GM21737 (cell line): Measurements from ENCODE around the gene KRTAP1-1.
"Not testable (repeated sequence)": the region's sequence is repeated elsewhere in the genome, so short reads cannot be mapped to it uniquely, and the experiment has no call there.

Experiments
- ATAC-seq: cut with Tn5 transposase; IDR thresholded peaks from one replicate; pipeline ENCODE4 v1.9.1; 2021; ENCODE audit warnings: mild to moderate bottlenecking, moderate library complexity; ENCODE audit not compliant: unreplicated experiment

The KRTAP1-1 gene

DNA sequence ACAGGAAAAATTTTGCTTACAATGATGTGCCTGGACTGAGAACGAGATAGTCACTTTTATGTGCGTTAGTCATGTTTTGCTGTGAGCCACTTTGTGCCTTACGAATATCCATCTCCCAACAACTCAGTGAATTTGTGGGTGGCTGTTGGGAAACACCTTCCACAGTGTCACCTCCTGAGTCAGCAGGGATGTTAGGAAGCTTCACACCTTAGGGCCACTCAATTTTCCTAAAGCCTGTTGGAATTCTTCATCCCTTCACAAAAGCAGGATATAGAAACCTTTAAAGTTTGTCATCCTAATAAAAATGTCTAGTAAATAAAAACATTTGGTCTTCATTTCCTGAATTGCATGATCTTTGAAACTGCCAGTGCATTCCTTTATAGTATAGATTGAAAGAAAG, 28.1 kb downstream of the KRTAP1-1 start:
- no peak for ATAC-seq

DNA sequence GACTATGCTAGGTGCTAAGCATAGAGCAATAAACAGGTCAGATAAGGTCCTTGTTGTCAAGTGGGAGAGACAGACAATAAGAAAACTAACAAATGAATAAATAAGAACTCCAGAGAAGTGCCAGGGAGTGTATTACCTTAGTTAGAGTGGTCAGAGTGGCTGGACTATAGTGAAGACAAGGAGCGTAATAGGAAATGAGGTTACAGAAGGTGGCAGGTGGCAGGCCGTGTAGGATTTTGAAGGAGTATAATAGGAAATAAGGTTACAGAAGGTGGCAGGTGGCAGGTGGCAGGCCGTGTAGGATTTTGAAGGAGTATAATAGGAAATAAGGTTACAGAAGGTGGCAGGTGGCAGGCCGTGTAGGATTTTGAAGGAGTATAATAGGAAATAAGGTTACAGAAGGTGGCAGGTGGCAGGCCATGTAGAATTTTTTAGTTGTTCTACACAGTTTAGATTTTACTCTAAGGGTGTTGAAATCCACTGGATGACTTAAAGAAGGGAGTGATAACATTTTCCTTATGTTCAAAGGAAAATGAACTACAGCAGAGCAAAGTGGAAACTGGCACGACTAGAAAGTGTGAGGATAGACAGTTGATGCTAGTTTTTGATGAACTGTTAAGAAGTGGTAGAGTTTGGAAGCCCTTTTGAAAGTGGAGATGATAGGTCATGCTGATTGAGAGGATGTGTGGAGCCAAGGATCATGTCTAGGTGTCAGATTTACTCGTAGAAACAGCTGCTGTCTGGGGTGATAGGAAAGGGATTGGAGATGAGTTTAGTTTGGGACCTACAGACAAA, 28.7 kb downstream of the KRTAP1-1 start:
- no peak for ATAC-seq

DNA sequence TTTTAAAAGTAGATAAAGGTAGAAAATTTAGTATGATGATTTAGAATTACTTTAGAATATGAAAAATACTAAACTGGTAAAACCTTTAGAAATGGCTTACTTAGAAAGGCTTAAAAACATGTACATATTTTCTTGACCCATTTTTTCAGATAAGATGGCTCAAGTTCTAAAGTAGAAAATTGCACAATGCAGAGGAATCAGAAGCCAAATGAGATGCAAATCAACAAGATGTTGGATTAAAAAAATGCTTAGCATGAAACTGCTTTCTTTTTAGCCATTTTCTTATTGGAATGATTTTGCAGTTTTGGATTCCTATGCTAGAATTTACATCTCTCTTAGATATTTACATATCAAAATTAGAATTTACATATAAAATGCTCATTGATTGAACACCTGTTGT, 30.8 kb downstream of the KRTAP1-1 start:
- ATAC-seq, result no peak

DNA sequence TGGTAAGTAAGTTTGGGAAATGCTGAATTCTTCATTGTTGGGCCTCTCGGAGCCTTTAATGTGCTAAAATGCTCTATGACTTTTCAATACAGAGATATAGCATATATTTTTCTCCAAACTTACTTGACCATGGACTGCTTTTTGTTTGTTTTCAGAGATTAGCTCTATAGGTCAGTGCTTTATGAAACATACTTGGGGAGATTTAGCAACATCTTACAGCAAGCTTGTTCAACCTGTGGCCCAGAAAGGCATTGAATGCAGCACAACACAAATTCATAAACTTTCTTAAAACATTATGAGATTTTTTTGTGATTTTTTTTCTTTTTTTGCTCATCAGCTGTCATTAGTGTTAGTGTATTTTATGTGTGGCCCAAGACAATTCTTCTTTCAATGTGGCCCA, 31.3 kb downstream of the KRTAP1-1 start:
- no peak for ATAC-seq

DNA sequence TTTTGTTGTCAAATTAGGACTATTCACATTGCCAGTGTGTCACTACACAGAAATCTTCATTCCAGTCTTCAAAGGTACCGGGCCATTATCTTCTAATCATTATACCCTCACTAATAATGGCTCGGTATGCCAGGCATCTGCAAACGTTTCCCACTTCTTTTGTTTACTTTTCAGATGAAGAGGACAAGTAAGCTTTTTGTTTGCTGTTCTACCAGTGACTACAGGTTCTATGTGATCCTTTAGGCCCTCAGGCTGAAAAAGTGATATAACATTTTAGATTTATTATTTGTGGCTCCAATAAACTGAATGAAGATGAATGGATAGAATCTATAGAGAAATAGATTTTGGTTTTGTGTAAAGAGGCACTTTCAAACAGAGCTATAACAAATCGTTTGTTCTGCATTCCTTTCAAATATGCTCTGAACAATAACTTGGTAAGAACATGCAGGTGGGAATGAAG, 31.9 kb downstream of the KRTAP1-1 start:
- no peak for ATAC-seq

DNA sequence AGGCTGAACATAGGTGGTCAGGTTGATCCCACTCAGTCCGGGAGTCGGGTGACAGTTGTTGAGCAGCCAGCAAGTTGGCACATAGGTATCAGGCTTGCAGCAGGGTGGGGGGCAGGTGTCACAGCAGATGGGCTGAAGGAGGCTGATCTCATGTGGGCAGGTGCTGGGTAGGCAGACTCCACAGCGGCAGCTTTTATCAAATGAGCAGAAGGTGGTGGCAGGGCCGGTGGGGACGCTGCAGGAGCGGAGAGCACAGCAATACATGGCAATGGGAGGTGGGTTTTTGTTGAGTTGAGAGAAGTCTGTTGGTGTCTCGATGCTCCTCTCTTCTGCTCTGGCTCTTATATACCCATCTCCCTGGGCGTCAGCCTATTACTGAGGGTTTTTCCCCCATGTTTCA, 32.4 kb downstream of the KRTAP1-1 start, which contains the start of gene KRTAP3-1:
Gene KRTAP3-1 (minus strand): TSS at position 318 of the 400 bp plus-strand sequence. CDS start 54 bp downstream, at position 264.
- ATAC-seq, result no peak

DNA sequence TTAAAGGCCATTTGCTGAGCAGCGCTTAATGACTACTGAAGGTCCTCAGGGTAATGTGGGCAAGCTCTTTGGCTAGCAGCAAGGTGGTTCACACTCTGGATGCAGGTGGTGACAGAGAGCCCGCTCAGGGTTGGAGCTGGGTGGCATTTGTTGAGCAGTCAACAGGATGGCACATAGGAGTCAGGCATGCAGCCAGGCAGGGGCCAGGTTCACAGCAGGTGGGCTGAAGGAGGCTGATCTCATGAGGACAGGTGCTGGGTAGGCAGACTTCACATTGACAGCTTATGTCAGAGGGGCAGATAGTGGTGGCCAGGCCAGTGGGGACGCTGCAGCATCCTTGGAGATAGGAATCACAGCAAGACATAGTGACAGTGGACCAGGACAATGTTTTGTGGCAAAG, 36.9 kb downstream of the KRTAP1-1 start:
- no peak for ATAC-seq

DNA sequence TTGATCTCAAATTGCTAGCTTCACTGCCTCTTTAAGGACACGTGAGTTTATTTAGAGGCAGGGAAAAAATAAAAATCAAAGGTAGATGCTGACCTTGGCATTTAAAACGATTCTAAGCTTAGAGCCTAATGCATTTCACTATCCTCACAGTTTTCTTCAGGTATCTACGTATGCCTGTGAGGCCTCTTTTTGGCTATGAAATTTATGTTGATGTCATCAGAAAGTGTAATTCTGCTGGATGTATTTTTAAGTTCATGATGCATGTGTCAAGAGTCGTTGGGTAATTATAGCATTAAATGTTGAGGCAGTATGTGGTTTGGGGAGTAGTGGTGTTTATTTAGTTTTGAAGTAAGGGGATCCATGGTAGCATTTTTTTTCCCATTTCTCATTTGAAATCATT, 37.3 kb downstream of the KRTAP1-1 start:
- no peak for ATAC-seq

DNA sequence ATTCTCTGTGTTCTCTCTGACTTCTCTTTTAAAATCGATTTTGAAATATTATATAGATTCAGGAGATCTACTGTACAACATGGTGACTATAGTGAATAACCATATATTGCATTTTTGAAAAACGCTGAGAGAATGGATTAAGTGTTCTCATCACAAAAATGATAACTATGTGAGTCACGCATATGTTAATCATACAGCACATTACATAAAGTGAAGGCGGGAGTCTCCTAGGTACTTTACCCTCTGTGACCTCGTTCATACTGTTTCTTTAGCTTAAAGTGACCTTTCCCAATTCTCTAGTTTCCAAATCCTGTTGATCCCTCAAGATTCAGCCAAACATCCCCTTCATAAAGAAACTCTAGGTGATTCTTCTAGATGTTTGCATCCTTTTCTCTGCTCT, 38.4 kb downstream of the KRTAP1-1 start:
- ATAC-seq, result no peak

DNA sequence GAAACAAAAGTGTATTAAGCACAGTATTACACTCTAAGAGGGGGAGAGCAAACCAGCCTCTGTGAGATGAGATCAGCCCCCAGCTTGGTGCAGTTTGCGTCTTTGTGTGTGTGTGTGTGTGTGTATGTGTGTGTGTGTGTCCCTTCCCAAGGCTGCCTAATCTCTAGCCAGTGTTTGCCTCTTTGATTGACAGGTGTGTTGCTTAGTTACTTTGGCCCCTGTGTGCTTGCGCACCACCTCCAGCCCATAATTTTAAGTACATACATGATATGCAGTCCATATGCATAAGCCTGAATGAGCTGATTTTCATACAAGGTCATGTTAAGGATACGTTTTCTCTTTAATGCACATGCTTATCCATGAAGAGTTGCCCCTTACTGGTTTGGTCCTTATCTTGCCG, 39.5 kb downstream of the KRTAP1-1 start:
- no peak for ATAC-seq

DNA sequence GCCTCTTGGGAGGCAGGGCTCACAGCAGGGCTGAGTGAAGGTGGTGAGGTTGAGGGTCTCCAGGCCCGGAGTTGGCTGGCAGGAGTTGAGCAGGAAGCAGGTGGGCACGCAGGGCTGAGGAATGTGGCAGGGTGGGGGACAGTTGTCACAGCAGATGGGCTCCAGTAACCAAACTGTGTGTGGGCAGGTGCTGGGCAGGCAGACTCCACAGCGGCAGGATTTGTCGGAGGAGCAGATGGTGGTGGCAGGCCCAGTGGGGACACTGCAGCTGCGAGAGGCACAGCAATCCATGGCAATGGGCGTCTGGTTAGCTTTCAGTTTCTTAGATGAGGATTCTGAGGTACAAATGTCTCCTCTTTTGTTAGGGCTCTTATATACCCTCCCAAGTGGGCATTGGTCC, 41.7 kb downstream of the KRTAP1-1 start, which contains the start of gene KRTAP3-2:
Gene KRTAP3-2 (minus strand): TSS at position 344 of the 400 bp plus-strand sequence. CDS start 53 bp downstream, at position 291.
- not testable (repeated sequence) for ATAC-seq

DNA sequence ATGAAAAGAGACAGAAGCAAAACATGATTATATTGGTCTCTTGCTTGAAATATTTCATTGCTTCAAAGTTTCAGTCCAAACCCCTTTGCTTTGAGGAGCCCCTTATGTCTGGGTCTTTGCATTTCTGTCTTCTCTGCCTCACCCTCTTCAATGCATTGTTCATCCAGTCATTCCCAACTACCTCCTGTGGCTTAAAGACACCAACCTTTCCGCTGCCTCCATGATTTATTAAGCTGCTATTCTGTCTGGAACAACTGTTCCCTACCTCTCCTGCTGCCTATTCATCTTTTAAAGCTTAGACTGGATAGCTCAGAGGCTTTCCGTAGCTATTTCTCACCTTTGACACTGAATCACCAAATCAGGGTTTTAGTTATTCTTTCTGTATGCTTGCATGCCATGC, 43.9 kb downstream of the KRTAP1-1 start:
- ATAC-seq, result no peak

DNA sequence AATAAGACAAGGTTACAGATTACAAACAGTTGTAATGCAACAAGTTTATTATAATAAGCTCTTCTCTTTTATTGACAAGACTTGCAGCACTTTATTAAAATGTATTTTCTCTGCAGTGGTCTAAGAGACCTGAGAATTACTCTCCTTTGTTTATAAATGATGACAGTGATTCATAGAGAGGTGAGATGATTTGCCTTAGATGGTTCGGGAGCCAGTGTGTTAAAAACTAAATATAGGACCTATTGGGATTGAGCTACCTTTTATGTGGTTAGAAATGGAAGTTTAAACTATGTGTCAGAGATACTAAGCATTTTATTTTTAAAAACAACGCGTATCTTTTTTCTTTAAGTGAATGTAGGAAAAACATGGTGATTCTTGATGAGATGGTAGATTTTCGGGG, 44.4 kb downstream of the KRTAP1-1 start:
- ATAC-seq, result no peak

DNA sequence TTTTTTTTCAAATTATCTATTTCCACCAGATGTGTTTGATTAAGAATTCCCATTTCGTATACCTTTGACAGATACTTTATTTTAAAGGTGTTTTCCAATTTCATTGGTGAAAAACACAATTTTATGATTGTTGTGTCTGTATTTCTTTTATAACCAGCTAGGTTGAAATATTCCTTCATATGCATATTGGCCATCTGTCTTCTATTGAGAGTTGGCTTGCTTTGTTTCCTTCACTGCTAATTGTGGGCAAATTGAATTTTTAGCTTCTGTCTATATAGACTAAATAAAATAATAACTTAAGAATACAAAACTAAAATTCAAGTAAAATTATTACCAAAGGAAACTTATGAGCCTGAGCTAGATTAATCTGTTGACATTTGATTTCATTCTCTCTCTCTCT, 46.1 kb downstream of the KRTAP1-1 start:
- no peak for ATAC-seq

DNA sequence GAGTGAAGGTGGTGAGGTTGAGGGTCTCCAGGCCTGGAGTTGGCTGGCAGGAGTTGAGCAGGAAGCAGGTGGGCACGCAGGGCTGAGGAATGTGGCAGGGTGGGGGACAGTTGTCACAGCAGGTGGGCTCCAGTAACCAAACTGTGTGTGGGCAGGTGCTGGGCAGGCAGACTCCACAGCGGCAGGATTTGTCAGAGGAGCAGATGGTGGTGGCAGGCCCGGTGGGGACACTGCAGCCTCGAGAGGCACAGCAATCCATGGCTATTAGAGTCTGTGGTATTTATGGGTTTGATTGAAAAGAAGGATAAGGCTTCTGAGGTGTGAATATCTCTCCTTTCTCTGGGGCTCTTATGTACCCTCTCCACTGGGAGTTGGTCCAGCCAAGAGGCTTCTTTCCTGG, 47.4 kb downstream of the KRTAP1-1 start, which contains the start of gene KRTAP3-3:
Gene KRTAP3-3 (minus strand): TSS at position 326 of the 400 bp plus-strand sequence. CDS start 67 bp downstream, at position 259.
- ATAC-seq, result no peak

DNA sequence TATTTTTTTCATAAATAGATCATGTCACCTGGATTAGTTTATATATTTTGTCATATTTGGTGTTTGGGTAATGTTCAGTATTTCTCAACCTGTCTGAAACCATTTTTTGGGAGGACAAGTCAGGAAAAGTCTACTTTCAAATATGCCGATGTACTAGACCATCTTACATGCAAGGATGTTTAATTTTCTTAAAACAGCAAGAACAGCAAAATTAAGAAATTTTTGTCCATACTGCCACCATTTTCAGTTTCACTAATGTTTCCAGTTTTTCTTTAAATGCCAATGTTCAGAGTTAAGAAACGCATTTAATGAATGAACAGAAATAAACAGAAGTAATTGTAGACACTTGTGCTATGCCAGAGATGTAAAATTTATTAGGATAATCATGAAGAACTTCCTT, 48.2 kb downstream of the KRTAP1-1 start:
- ATAC-seq, result no peak

DNA sequence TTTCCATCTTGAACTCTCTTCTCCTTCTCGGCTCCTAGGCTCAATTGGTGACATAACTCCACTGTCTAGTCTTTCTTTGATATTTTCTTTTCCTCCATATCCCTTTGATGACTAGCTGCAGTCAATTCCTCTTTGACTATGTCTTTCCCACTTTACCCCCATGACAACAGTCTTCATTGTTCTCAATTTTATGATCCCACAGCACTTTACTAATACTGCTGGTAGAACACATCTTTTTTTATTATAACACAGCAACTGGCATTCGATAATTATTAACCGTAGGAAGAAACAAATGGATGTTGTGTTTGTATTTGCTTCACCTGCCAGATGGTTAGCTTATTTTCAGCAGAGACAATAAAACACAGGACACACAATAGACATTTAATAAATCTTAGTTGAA, 48.6 kb downstream of the KRTAP1-1 start:
- ATAC-seq, result no peak
